ENCODE results near the gene SLF1.

The SLF1 gene

GRCh38 chr5:94725142-94725541 lies 106.7 kb downstream of the SLF1 start:
- no peak for DNase-seq

GRCh38 chr5:94731471-94731870 lies 113.0 kb downstream of the SLF1 start:
- no peak for DNase-seq

GRCh38 chr5:94736498-94736897 lies 118.0 kb downstream of the SLF1 start:
- no peak for DNase-seq

GRCh38 chr5:94740286-94740685 lies 121.8 kb downstream of the SLF1 start:
- DNase-seq = no peak

GRCh38 chr5:94742852-94743251 lies 124.4 kb downstream of the SLF1 start:
- no peak for DNase-seq

GRCh38 chr5:94744906-94745305 lies 126.4 kb downstream of the SLF1 start:
- DNase-seq = no peak

- DNase-seq = no peak
Observed at GRCh38 chr5:94745786-94746730, 127.6 kb downstream of the SLF1 start.

- no peak for DNase-seq
Observed at GRCh38 chr5:94746731-94747124, 128.3 kb downstream of the SLF1 start.
